NCI-H187 (cell line): ENCODE measurements around the gene ATP4A.

Experiments used
- DNase-seq, 2 experiments: peaks; one replicate each; lab custom pipeline; 2025; lab: John Stamatoyannopoulos, UW

ATP4A gene

DNA sequence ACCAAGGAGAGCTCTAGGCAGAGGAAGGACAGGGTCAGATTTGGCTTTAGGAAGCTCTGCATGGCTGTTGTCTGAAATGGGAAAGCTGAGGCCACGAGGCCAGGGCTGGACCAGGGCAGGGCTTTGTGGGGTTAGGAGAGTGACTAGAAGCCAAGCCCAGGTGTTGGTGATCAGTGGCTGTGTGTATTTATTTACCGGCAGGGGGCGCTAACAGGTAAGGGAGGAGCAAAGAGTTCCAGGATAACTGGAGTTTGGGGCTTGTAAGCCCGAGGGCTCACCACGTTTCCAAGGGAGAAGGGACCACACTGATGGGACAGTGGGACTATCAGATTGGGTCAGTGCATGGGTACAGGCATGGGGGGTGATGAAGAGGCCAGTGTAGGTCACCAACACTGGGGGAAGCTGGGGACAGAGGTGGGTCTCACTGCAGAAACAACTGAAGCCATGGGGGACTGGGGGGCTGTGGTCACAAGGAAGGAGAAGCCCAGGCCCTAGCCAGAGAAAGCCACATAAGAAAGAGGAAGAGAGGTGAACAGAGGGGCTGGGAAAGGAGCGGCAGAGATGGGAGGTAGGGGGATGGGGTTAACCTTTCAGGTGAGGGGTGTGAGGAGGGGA lies 14.2 kb downstream of the ATP4A start:
- DNase-seq, result peak in 1 of 2 experiments; percentile 77

DNA sequence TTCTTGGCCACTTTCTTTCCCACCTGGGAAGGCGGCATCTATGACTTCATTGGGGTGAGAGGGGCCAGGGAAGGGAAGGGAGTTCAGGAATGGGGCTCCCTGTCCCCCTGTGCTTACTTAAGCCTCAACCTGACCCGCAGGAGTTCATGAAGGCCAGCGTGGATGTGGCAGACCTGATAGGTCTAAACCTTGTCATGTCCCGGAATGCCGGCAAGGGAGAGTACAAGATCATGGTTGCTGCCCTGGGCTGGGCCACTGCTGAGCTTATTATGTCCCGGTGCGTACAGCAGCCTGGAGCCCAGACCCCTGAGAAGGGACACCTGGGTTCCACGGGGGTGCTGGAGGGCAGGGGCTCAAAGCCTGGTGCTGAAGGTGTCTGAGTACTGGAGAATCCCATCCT lies 16.9 kb downstream of the ATP4A start:
- DNase-seq, result no peak

DNA sequence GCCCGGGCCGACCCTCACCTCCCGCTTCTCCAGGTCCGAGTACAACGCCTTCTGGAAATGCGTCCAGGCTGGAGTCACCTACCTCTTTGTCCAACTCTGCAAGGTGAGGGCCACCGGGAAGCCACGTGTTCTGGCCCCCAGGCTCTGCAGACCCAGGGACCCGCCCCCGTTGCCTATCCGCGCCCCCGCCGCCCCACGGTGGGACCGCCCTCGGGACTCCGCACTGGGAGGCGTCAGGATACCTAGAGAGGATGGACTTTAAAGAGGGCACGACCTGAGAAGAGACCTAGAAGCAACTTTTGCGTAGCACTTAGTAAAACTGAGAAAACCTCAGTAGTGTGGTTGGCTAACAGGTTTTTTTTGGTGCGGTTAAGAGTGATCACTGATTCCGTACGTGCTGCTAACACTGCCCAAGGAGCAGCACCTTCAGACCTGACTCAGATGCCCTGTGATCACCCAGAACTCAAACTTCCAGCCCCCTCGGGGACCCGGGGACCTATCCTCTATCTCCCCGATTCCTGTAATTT lies 17.5 kb downstream of the ATP4A start:
- no peak for DNase-seq

GRCh38 chr19:35545001-35545854 lies 18.2 kb downstream of the ATP4A start, which contains the start of gene TMEM147:
Gene TMEM147 (plus strand): TSS chr19:35545626. CDS start chr19:35545740, 114 bp downstream.
- peak; percentile 67 to 76 for DNase-seq

DNA sequence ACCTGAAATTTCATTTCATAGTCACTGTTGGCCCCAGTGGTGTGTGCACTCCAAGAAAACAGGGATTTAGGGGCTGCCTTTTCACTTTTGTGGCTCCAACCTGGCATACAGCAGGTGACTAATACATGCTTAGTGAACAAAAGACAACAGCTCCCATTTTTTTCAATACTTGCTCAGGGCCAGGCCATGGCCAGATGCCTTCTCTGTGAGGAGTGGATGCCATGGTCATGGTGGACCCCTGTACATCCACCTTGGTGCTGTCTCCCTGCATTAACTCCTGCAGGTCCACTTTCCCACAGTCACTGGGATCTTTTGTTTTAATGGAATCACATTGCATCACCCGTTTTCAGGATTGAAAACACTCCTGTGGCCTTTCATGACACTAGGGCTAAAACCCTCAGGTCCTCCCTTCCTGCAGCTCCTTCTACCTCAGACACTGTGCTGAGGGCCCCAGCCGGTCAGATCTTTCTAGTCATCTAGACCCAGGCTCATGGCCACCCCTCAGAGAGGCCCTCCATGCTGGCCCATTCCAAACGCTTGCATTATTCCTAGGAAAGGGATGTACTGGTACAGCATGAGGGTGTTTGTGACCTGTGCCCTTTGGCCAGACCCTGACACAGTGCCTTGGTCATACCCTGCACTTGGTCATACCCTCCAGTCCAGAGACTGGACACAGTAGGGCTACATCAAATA lies 19.2 kb downstream of the ATP4A start:
- no peak for DNase-seq

GRCh38 chr19:35543280-35544109 lies 20.0 kb downstream of the ATP4A start:
- no peak for DNase-seq

- no peak for DNase-seq
Measured at GRCh38 chr19:35542209-35542608, 21.2 kb downstream of the ATP4A start.

DNA sequence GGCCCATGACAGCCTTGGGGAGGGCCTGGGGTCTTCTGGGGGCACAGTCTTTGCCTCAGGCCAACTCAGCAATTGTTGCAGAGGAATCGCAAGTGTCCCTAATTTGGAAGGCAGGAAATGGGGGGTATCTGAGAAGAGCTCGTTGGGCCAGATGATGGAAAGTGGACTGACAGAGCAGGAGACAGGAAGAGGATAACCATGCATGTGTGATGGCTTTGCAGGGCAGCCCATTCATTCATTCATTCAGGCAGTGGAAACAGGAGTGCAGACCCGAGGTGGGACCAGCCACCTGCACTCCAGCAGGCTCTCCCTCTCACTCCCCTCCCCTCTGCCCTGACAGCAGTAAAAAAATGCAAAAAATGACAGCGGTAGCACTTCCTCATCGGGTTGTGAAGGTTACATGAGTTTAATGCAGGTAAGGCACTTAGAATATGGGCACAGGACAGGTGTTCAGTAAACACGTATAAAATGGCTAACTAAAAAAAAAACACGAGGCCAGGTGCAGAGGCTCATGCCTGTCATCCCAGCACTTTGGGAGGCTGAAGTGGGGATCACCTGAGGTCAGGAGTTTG lies 23.0 kb downstream of the ATP4A start:
- DNase-seq, result no peak

DNA sequence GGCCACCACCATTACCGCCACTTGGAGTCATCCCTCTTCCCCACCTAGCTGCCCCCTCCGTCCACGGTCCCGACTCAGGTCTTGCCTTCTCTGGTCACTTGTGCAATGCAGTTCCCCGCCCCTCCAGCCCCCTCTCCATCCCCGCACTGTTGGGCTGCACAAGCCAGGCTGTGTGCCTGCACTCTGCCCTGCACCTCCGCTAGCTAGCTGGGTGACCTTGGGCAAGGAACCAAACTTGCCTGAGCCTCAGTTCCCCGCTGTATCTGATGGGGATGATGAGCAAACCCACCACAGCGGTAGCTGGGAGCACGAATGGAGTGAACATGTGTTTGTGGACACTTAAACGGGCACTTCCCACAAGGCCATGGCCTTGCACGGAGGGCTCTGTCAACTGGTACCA lies 23.6 kb downstream of the ATP4A start:
- no peak for DNase-seq

- no peak for DNase-seq
Measured at GRCh38 chr19:35539314-35539713, 24.1 kb downstream of the ATP4A start.

DNA sequence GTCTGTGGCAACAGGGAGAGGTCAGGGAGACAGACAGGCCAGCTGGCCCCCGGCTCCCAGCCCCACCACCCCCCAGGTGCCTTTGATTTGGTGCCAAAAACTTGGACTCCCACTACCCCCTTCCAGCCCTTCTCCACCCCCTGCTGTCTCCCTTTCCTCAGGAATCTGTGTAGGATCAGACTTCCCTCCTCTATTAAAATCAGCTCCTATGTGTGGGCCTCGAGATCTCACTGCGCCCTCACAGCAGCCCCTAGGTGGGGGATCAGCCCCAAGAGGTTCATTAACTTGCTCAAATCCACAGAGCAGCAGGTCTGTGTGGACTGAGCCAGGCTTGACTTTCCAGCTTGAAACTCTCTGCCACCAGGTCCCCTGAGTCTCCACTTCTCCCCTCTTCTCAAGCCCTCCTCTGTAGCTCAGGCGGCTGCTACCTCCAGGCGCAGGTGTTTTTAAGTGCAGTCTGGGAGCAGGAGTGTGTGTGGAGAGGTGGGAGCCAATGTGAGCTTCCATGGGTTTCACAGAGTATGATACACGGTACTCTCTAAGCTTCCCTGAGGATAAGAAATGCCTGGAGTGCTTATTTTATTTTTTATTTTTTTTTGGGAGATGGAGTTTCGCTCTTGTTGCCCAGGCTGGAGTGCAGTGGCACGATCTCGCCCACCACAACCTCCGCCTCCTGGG lies 28.5 kb downstream of the ATP4A start:
- no peak for DNase-seq

- DNase-seq, result no peak
Measured at GRCh38 chr19:35533822-35534392, 29.6 kb downstream of the ATP4A start.

GRCh38 chr19:35533201-35533821 lies 30.1 kb downstream of the ATP4A start, which contains the start of gene GAPDHS:
Gene GAPDHS (plus strand): TSS chr19:35533456. CDS start chr19:35533528, 72 bp downstream.
- DNase-seq, result no peak

- no peak for DNase-seq
Measured at GRCh38 chr19:35531291-35531690, 32.2 kb downstream of the ATP4A start.

- DNase-seq, result no peak
Measured at GRCh38 chr19:35529241-35530218, 33.9 kb downstream of the ATP4A start.

GRCh38 chr19:35528218-35529038 lies 35.0 kb downstream of the ATP4A start, which contains the start of gene SBSN:
Gene SBSN (minus strand): TSS chr19:35528311. CDS start chr19:35528281, 30 bp downstream.
- DNase-seq, result no peak

DNA sequence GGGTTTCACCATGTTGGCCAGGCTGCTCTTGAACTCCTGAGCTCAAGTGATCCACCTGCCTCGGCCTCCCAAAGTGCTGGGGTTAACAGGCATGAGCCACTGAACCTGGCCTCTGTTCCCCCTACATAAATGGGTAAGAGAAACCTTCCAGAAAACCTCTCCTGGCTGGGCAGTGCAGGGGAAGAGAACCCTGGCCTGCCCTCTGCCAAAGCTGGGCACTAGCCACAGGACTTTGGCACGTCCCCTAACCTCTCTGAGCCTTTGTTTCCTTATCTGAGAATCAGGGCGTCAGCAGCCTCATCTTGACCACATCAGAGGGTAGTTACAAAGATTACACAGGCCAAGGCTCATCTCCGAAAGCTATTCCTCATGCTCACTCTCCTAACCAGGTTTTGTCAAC lies 37.6 kb downstream of the ATP4A start:
- DNase-seq, result no peak
